Effector CD8-positive, alpha-beta T cell (primary cell): Measurements from ENCODE around the gene PRRT1.
"Not testable (repeated sequence)": the region's sequence is repeated elsewhere in the genome, so short reads cannot be mapped to it uniquely, and the experiment has no call there.

Experiments used
- DNase-seq: peaks from one replicate; lab custom pipeline; 2025; lab: John Stamatoyannopoulos, UW

PRRT1 gene

DNA sequence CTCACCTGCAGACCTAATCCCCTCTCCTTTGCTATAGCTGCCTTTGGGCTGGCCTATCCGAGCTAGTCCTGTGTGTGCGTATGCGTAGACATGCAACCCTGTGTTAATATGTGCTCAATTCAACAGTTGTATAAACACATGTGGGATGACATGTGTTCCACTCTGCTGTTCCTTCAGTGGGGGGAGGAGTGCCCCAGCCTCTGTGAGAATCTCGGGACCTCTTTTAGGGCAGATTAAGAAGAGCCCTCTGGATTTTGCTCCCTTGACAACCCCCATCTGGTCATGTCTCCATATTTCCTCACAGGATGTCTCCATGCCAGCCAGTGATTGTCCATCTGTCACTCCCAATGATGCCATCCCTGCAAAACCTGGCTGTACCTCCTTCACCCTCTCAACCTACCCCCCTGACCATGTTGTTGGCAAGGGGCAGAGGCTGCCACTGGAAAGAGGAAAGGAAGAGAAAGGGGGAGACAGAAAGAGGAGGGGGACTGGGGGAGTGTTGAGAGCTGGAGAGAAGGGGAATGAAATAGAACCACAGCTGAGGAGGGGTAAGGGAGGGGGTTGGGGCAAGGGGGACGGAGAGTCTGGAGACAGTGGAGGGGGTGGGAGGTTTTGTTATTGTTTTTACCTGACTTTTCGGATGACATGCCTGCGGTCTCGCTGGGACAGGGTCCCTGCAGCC lies 417 bp downstream of the PRRT1 start:
- no peak for DNase-seq

DNA sequence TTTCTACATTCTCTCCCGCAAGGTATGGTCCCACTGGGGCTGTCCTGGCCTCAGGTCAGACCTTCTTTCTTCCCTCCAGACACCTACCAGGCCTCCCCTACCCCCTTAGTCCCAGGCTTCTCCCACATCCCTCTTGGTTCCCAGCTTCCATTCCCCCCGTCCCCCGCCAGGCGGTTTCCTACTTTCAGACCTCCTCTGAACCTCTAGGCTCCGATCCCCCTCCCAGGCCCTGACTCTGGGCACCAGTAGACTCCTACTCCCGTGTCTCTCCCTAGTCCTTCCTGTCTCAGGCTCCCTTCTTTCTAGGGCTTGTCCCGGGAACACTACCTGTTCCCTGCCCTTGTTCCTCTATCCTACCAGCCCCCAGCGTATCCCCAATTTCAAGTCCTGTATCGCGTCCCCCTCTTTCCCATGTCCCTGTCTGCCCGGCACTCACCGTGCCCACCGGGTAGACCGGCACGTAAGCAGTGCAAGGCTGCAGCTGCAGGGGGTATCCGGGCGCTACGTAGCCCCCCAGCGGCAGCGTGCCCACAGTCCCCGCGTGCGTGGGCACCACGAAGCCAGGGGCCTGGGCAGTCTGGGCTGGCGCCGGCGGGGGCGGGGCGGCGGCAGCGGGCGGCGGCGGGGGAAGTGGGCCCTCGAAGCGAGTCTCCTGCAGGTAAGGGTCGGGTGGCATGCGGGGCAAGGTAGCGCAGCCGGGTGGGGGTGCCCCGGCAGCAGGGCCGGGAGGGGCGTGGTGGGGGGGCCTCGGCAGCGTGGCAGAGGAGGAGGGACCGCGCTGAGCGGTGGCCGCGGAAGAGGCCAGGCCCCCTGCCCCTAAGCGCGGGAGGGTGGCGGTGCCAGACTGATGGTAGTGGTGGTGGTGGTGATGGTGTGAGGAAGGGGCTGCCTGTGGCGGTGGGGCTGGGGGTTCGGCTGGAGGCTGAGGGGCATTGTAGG lies 1.5 kb downstream of the PRRT1 start:
- no peak for DNase-seq

DNA sequence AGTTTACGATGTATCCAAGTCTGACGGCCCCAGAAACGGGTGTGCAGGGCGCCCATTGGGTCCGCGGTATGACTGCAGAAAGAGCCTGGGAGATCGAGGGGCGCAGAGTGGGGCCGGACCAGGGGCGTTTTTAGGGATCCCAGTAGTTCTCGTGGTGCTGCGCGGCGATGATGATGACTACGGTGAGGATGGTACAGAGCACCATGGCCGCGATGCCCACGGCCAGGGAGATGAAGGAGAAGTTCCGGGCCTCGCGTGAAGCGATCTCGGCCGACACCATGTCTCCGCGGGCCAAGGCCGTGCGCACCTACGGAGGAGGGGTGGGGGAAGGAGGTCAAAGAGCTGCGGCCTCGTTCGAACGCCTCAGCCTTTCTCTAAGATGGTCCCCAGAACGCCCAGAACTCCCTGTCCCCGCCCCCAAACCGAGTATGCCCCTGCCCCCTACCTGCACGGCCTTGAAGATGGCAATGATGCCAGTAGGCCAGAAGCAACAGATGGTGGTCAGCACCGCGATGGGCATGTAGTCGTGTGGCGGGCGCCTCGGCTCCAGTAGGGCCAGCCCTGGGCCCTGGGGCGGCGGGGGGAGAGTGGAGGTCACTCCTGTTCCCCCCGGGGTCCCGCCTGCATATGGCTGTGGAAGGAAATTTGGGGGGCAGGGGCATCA lies 2.5 kb downstream of the PRRT1 start:
- DNase-seq = no peak

DNA sequence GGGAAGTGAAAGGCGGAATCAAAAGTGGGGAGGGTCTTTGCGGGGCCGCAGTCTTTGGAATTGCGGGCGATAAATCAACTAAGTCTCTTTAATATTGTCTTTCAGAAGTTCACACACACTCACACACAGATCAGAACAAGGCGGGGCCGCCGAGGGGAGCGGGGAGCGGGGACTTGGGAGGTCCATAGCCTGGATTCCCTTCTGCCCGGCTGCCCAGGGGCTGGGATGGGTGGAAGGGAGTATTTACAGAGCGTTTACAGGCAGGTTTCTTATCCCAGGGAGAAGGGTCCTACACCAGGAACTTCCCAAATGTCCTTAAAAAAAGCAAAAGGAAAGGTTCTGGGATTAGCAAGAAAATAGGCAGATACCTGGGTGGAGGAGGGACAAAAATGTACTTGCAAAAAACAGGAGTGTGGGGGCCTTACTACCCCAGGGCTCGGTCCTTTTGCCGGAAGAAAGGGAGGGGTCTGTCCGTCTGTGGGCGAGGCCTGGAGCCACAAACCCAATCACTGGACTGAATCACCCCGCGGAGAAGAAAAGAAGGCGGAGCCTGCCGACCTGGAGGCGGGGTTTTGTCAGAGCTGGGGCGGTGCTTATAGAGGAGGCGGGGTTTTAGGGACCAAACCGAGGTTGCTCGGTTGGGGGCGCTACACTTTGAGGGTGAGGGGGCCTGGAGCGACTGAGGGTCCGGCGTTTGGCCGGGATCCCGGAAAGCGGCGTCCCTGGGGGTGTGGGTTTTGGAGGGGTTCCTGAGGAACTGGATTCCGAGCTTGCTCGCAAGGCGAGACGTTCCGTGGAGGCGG lies 3.2 kb downstream of the PRRT1 start:
- DNase-seq = peak; percentile 67

GRCh38 chr6:32147401-32148132 lies 4.2 kb downstream of the PRRT1 start:
- no peak for DNase-seq

GRCh38 chr6:32146687-32147086 lies 5.1 kb downstream of the PRRT1 start:
- DNase-seq = no peak

GRCh38 chr6:32146287-32146686 lies 5.5 kb downstream of the PRRT1 start:
- no peak for DNase-seq

GRCh38 chr6:32144238-32144637 lies 7.5 kb downstream of the PRRT1 start:
- DNase-seq = not testable (repeated sequence)

- DNase-seq = no peak
Measured at GRCh38 chr6:32140420-32141046, 11.2 kb downstream of the PRRT1 start.

DNA sequence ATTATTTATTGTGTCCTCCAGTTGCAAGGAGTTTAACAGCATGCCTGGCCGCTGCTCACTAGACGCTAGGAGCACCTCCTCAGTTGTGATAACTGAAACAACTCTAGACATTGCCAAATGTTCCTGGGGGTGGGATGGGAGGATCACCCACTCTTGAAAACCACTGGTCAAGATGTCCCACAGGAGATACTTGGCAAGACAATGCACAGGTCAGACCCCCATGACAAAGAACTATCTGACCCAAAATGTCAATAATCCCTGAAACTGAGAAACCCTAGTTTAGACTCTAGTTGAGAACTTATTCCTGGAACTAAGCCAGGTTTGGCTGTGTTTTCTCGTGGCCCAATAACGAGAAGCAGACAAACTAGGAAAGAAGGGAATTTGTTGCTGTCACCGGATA lies 12.1 kb downstream of the PRRT1 start:
- no peak for DNase-seq

- no peak for DNase-seq
Measured at GRCh38 chr6:32137454-32137853, 14.3 kb downstream of the PRRT1 start.

GRCh38 chr6:32133786-32134185 lies 18.0 kb downstream of the PRRT1 start:
- no peak for DNase-seq

DNA sequence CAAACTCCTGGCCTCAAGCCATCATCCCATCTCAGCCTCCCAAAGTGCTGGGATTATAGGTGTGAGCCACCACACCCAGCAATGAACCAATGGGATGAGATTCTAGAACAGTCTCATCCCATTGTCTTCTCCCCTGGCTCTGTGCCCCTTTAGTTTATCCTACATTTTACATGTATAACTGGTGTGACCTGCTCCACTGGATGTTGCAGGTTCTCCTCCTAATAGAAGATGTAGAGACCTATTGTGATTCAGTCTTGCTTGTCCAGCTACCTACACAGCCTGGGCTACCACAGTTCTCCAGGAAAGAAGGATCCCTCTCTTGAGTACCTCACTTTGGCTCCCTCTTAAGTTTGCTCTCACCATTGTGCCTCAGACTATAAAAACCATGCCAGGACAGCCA lies 19.6 kb downstream of the PRRT1 start:
- no peak for DNase-seq

DNA sequence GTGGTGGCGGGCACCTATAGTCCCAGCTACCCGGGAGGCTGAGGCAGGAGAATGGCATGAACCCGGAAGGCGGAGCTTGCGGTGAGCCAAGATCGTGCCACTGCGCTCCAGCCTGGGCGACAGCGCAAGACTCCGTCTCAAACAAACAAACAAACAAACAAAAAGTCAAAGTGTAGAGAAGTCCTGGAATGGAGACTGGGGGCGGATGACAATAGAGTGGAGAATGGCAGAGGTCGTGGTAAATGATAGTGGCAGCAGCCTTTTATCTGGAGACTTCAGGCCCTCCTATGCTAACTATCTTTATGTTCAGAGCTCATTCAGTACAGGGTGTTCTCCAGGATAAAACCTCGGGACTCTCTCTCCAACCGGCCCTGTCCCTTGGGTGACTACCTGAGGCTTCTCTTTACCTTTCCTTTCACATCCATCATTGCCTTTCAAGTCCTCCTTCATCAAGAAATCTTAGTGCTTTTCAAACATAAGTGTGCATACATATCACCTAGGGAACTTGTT lies 20.2 kb downstream of the PRRT1 start:
- no peak for DNase-seq

GRCh38 chr6:32129297-32130088 lies 22.2 kb downstream of the PRRT1 start:
- DNase-seq = no peak

GRCh38 chr6:32128751-32129296 lies 22.9 kb downstream of the PRRT1 start:
- DNase-seq = no peak

DNA sequence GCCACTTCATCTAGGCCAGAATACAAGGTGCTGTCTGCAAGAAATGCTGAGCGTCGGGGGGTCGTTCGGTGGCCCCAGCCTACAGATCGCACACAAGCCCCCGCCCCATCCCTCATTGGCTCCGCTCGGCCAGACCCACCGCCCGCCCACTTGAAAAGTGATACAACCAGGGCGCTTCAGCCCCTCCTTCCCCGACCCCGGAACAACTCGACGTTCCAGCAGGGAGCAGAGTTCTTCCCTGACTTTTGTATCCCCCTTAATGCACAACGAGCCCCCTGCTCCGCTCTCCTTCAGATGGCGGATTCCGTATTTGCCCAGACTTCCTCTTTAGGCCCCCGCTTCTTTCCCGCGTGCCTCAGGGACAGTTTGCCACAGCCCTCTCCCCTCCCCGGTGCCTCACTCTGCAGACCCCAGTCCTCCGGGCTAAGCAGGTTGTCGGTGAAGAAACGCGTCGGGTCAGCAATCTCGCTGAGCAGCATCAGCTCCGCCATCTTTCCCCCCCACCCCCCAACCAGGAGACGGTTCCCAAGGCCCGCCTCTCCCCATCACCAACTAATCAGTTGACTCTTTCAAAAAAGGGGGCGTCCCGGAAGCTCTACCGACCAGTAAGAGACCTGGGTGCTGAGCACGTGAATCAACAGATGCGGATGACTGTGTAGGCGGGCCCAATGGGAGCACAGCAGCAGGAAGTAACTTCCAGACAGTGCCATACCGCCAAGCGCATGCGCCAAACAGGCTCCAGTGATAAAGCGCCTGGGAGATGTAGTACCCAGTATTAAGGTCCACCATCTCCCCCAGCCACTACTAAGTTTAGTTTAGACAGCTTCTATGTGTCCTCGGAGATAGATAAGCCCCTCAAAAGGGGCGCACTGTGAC lies 23.8 kb downstream of the PRRT1 start, which contains the start of gene ATF6B:
Gene ATF6B, minus strand, starts transcription at position 530 of the 876 bp plus-strand sequence. Its CDS starts 39 bp downstream, at position 491.
- DNase-seq = peak; percentile 93

DNA sequence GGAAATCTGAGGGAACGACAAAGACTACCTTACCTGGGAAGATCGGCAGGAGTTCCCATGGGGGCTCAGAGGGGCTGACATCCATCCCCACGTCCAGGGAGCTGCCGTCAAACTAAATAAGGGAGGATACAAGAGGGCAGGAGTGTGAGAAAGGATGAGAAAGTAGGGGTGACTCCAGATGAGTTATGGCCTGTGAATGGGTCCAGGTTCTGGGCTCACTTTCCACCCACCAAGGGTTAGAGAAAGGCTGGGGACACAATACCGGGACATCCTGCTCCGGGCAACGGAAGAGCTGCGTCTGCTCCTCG lies 24.4 kb downstream of the PRRT1 start:
- no peak for DNase-seq
